ENCODE measurements around the gene TPM2.

GRCh38 chr9:35689542-35690293 is at the start of gene TPM2:
- TF ChIP-seq POLR2A (IDR thresholded peaks at IDR 0.05; ENCODE audit: low read depth, low read length) = peak; percentile 44; the same call in 1 of the 2 replicates
- no peak for TF ChIP-seq TAF1 (IDR thresholded peaks at IDR 0.05; ENCODE audit: low read depth, low read length)
- no peak for TF ChIP-seq PAX5 (IDR thresholded peaks at IDR 0.05; ENCODE audit: insufficient read depth, low read length, severe bottlenecking)
- no peak for TF ChIP-seq SPI1 (IDR thresholded peaks at IDR 0.05; ENCODE audit: low read depth, low read length)
- 0 out of 2 replicates have a peak, but pooled peaks have one; percentile 48 for TF ChIP-seq POLR2AphosphoS5 (IDR thresholded peaks at IDR 0.05; ENCODE audit: low read depth, low read length)
